KOPT-K1 (cell line): ENCODE results near the gene SEPTIN12.
"Not testable (repeated sequence)": the region's sequence is repeated elsewhere in the genome, so short reads cannot be mapped to it uniquely, and the experiment has no call there.

Experiments
- H3K27ac ChIP-seq: fragments of 200-600 bp; sonication (generic); 2 replicates; pipeline ENCODE4 v1.5.1; 2016; ENCODE audit warnings: antibody characterized with exemption, mild to moderate bottlenecking, low read depth, low read length; ENCODE audit not compliant: poor library complexity, severe bottlenecking
- H3K36me3 ChIP-seq: fragments of 200-600 bp; sonication (generic); 2 replicates; pipeline ENCODE4 v1.5.1; 2017; ENCODE audit warnings: antibody characterized with exemption, mild to moderate bottlenecking, low read length, moderate library complexity; ENCODE audit not compliant: insufficient read depth
- H3K9me3 ChIP-seq: fragments of 200-600 bp; sonication (generic); 2 replicates; pipeline ENCODE4 v1.5.1; 2017; ENCODE audit warnings: antibody characterized with exemption, low read length, mild to moderate bottlenecking; ENCODE audit not compliant: insufficient read depth, poor library complexity, severe bottlenecking

Gene SEPTIN12

DNA sequence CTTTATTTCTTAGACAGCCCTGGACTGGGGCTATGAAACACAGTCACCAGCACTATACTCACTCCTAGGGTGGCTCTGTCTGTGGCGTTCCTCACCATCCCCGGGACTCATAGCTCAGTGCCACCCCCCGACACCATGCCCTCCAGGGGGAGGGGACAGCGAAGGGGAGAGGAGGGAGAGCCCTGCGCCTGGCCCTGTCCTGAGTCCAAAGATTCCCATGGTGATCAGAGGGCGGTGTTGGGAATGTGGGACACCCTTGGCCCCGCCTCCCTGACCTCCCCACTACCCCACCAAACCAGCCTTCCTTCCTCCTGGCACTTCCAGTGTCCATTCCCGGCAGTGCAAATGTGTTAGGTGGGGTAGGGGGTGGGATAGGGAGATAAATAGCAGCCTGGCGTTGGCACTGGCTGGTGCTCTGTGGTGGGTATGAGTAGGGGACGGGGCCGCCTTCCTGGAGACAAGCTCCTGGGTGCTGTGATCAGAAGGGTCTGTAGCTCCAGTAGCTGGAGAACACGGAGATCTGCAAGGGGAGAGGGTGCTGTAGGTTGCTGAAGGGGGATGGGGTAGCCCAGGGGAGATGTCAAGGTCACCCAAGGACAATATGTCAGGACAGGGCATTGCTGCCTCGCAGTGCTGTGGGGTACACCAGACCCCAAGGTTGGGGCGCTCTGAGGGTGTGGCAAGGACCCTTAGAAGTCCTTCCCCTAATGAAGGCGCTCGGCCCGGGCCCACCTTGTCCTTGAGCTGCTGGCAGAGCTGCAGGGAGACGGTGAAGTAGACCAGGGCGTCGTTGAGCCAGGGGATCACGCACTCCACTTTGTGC is 9.0 kb upstream of the SEPTIN12 start:
- no peak overlapping the region for H3K27ac ChIP-seq
- no peaks in the 10 kb centered on the region for H3K9me3 ChIP-seq
- H3K36me3 ChIP-seq = no peaks in the 10 kb centered on the region

- no peaks in the 10 kb centered on the region for H3K9me3 ChIP-seq
- H3K27ac ChIP-seq = no peak overlapping the region
- no peaks in the 10 kb centered on the region for H3K36me3 ChIP-seq
These were observed 7.9 kb upstream of the SEPTIN12 start for GRCh38 chr16:4795828-4796572.

DNA sequence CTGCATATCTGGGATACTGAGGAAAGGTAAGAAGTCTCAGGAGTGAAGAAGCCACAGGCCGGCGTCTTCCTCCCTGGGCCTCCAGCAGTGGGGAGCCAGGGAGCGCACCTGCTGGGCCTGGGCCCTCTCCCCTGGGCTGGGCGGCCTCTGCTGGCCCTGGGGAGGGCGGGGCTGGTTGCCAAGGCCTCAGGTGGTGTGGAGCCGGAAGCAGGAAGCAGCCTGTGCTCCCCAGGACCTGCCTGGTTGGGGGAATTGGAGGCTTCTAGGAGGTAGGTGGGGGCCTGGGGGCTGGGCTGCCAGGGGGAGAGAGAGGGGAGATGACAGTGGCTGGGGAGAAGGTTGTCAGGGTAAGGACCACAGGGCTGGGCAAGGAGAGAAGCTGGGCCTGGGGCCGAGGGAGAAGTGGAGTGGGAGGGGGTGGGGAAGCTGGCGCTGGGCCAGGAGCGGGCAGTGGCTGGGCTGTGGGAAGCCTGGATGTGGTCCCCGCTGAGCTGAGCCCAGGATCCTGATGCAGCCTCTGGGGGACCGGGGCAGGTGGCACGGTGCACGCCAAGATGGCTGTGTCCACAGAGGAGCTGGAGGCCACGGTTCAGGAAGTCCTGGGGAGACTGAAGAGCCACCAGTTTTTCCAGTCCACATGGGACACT is 7.2 kb upstream of the SEPTIN12 start, which contains the start of gene SMIM22:
SMIM22 (plus strand) TSS at position 189 of the 647 bp plus-strand sequence; CDS start at position 555, 366 bp downstream.
- Histone ChIP-seq H3K9me3 (no peaks in the 10 kb centered on the region), H3K36me3 (no peaks in the 10 kb centered on the region), H3K27ac (no peak within 1 kb of the TSS)

GRCh38 chr16:4792951-4793513 is 4.9 kb upstream of the SEPTIN12 start:
- Histone ChIP-seq H3K36me3 (no peaks in the 10 kb centered on the region), H3K9me3 (no peaks in the 10 kb centered on the region), H3K27ac (no peak overlapping the region)

DNA sequence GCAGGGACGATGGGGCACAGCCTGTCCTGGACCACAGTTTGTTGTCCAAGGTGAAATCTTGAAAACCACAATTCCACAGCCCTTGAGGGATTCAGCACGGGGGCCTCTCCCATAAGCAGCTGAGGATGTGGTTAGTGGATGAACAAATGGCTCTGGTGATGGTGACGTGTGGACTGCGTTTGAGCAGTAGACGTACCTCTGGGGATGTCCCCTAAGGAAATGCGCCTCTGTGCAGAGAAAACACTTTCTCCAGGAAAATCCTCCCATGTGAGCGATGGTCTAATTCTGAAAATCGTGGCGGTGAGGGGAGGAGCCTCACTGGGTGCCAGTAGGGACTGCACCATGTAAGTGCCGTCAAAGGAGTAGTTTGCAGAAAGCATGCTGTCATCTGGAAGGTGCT is 2.7 kb upstream of the SEPTIN12 start:
- Histone ChIP-seq H3K9me3 (no peaks in the 10 kb centered on the region), H3K27ac (no peak overlapping the region), H3K36me3 (no peaks in the 10 kb centered on the region)

GRCh38 chr16:4790261-4790660 is 2.1 kb upstream of the SEPTIN12 start:
- H3K9me3 ChIP-seq = no peaks in the 10 kb centered on the region
- H3K27ac ChIP-seq = no peak overlapping the region

GRCh38 chr16:4788910-4789309 is 765 bp upstream of the SEPTIN12 start:
- Histone ChIP-seq H3K9me3 (no peaks in the 10 kb centered on the region), H3K27ac (no peak overlapping the region), H3K36me3 (no peaks in the 10 kb centered on the region)

More at GRCh38 chr16:4790261-4790660, 2.1 kb upstream of the SEPTIN12 start:
- H3K36me3 ChIP-seq = no peaks in the 10 kb centered on the region

- Histone ChIP-seq H3K27ac (no peak overlapping the region), H3K36me3 (no peaks in the 10 kb centered on the region), H3K9me3 (no peaks in the 10 kb centered on the region)
These were observed 344 bp upstream of the SEPTIN12 start for GRCh38 chr16:4788489-4788889.

- Histone ChIP-seq H3K27ac (no peak overlapping the region), H3K36me3 (no peaks in the 10 kb centered on the region), H3K9me3 (no peaks in the 10 kb centered on the region)
These were observed 1.1 kb downstream of the SEPTIN12 start for GRCh38 chr16:4787068-4787467.

DNA sequence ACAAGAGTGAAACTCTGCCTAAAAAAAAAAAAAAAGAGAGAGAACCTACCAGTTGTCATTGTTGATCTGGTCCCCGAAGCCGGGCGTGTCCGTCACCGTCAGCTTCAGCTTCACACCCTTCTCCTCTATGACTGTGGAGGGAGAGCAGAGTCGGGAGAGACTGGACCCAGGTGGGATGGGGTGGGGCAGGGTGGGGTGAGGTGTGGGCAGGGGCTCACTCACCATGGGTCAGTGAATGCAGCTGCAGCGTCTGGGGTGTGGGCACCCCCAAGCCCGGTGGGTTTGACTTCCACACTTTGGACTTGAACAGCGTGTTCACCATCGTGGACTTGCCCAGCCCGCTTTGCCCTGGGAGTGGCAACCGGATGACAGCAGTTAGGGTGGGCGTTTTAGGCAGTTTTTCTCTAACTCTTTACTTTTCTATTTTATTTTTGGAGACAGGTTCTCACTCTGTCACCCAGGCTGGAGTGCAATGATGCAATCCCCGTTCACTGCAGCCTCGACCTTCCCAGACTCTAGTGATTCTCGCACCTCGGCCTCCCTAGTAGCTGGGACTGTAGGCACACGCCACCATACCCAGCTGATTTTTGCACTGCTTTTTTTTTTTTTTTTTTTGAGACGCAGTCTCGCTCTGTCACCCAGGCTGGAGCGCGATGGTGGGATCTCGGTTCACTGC is 2.2 kb downstream of the SEPTIN12 start:
- H3K9me3 ChIP-seq = no peaks in the 10 kb centered on the region
- H3K27ac ChIP-seq = no peak overlapping the region

DNA sequence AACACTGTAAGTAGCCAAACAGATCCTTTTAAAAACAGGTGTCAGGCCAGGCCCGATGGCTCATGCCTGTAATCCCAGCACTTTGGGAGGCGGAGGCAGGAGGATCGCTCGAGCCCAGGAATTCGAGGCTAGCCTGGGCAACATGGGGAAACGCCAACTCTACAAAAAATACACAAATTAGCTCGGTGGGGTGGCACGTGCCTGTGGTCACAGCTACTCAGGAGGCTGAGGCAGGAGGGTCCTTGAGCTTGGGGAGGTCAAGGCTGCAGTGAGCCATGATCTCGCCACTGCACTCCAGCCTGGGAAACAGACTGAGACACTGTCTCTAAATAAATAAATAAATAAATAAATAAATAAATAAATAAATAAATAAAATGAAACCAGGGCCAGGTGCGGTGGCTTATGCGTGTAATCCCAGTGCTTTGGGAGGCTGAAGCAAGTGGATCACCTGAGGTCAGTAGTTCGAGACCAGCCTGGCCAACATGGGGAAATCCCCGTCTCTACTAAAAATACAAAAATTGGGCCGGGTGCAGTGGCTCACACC is 3.6 kb downstream of the SEPTIN12 start:
- not testable (repeated sequence) for H3K36me3 ChIP-seq, H3K27ac ChIP-seq, H3K9me3 ChIP-seq

More for the DNA sequence above, 2.2 kb downstream of the SEPTIN12 start:
- H3K36me3 ChIP-seq = no peaks in the 10 kb centered on the region

DNA sequence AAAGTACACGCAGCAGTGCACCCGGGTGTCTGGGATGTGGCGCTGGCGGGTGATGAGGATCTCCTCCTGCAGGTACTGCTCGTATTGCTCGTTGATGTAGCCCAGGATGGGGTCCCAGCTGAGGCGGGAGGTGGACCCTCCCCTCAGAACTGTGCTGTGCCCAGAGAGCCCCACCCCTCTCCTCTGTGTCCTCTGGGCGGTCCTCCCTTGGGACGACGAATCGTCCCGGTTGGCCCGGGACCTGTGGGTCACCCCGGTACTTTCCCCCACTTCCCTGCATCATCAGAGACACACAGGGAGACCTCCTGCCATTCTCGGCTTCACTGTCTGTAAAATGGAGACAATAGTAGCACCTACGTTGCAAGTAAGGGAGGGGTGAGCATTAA is 4.2 kb downstream of the SEPTIN12 start:
- Histone ChIP-seq H3K27ac (no peak overlapping the region), H3K9me3 (no peaks in the 10 kb centered on the region), H3K36me3 (no peaks in the 10 kb centered on the region)

DNA sequence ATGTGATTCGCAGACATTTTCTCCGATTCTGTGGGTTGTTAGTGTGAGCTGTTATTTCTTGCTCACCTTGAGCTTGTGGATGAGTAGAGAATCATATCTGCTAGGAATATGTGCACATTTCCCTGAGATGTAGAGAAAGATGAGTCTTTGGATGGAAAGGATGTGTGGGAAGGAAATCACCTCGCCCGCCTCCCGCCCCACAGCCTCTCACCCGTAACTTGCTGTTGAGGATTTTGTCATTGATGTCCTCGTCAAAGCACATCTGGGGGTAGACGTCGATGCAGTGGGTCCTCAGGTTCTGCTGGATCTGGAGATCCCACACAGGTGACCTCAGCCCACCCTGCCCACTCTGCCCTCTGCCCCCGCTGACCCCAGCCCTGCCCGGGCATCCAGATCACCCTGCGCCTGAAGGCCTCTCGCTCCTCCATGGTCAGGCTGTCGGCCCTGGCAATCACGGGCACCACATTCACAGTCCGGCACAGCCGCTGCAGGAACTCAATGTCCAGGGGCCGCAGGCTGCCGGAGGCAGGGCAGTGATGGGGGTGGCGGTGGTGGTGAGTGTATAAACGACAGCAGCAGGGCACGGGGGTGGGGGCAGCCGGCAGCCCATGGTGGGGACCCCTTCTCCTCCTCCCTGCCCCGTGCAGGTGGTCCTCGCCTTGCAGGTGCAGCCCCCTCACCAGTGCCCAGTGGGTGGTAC is 4.7 kb downstream of the SEPTIN12 start:
- Histone ChIP-seq H3K9me3 (no peaks in the 10 kb centered on the region), H3K36me3 (no peaks in the 10 kb centered on the region), H3K27ac (no peak overlapping the region)

DNA sequence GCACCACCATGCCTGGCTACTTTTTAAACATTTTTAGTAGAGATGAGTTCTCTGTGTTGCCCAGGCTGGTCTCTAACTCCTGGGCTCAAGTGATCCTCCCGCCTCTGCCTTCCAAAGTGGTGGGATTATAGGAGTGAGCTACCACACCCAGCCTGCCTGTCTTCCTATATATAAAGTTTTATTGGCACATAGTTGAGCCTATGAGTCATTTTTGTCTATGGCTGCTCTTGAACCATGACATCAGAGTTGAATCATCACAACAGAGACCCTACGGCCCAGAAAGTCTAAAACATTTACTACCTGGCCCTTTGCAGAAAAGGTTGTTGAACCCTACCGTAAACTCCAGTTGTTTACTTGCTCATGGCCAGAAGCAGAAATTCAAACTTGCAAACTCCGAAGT is 7.9 kb downstream of the SEPTIN12 start:
- H3K27ac ChIP-seq = no peak overlapping the region
- H3K36me3 ChIP-seq = no peaks in the 10 kb centered on the region
- no peaks in the 10 kb centered on the region for H3K9me3 ChIP-seq
